Activated T-cell treated with anti-CD3 and anti-CD28 coated beads for 48 hours (primary cell): ENCODE data around the gene CNN2.
"Not testable (repeated sequence)": the region's sequence is repeated elsewhere in the genome, so short reads cannot be mapped to it uniquely, and the experiment has no call there.

Experiments used
- DNase-seq: peaks from one replicate; pipeline ENCODE4 v3.0.0-alpha.2; 2020; ENCODE audit warnings: low read depth

CNN2 gene

DNA sequence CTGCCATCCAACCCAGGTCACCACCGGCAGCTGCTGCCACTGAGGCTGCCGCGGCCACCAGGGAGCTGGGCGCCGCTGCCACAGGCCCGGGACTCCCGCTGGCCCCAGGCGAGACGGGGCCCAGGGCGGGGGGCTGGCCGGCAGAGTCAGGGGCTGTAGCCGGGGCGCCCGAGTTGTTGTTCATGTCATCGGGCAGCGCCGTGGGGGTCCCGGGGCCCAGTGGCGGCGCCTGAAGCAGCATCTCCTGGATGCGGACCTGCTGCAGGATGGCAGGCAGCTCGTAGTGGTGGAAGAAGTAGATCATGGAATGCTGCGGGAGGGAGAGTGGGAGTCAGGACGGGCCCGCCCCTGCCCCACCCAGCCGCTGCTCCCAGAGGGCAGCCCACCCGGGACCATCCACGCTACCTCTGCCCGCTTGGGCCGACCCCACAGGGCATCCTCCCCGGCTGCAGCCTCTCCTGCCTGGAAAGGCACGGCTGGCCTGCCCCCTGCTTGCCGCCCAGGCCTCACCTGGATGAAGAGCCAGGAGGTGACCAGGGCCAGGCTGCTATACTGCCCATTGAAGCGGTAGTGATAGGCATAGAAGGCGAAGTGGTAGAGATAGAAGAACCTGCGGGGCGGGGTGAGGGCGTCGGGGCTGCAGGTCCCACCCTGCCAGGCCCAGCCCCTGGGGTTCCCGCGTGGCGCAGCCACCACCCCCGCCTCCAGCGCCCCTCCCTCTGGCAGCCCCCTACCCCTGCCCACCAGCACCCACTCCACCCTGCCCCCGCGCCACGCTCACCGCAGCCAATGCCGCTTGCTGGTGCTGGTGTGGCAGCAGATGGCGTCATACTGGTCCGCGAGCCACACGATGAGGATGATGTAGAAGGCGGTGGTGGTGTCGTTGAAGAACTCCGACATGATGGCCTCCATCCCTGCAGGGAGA, 15.6 kb upstream of the CNN2 start:
- DNase-seq: no peak

DNA sequence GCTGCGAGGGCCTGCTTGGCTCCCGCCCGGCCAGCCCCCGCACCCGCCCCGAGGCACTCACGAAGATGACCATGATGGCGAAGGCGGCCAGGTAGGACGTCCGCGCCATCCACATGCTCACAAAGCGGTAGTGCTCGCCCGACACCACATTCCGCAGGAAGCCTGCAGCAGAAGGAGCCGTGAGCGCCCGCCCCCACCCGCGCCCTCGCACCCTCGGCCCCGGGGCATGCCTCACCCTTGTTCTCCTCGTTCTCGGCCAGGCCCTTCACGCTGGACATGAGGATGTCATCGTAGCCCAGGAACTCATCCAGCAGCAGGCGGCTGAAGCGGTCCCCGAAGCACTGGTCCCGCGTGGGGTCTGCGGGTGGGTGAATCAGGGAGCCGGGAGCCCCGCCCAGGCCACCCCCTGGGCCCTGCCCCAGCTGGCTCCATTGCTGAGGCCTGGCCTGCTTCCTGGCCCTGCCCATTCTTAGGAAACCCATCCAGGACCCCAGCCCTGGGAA, 14.5 kb upstream of the CNN2 start:
- no peak for DNase-seq

DNA sequence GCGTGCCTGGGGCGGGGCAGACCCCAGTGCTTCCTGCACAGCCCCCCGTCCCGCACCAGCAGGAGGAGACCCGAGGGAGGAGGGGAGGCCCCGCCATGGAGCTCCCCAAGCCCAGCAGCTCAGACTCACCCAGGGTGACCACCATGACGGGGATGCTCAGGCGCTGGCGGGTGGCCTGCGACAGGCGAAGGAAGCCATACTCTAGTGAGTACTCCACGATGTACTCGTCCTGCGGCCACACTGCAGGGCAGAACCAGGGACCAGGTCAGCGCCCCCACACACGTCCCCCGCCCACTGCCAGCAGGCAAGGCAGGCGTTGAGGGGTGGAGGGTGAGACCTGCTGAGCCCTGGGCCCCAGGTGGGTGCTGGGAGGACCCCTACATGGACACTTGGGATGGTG, 14.1 kb upstream of the CNN2 start:
- no peak for DNase-seq

DNA sequence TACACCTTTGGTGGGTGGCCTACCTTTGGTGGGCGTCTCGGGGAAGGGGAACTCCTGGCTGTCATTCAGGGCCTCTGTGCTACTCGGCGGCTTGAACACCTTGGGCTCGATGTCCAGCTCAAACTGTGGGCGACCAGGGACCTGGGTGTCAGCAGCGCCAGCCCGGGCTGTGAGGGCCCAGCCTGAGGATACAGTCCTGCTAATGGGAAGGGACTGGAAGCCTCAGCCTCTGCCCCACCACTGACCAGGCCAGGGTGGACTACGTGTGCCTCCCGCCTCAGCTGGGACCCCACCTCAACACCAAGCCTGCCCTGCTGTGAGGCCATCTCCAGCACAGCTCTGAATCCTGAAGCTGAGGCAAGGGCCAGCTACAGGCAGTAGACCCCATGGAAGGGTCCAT, 13.2 kb upstream of the CNN2 start:
- DNase-seq: no peak

DNA sequence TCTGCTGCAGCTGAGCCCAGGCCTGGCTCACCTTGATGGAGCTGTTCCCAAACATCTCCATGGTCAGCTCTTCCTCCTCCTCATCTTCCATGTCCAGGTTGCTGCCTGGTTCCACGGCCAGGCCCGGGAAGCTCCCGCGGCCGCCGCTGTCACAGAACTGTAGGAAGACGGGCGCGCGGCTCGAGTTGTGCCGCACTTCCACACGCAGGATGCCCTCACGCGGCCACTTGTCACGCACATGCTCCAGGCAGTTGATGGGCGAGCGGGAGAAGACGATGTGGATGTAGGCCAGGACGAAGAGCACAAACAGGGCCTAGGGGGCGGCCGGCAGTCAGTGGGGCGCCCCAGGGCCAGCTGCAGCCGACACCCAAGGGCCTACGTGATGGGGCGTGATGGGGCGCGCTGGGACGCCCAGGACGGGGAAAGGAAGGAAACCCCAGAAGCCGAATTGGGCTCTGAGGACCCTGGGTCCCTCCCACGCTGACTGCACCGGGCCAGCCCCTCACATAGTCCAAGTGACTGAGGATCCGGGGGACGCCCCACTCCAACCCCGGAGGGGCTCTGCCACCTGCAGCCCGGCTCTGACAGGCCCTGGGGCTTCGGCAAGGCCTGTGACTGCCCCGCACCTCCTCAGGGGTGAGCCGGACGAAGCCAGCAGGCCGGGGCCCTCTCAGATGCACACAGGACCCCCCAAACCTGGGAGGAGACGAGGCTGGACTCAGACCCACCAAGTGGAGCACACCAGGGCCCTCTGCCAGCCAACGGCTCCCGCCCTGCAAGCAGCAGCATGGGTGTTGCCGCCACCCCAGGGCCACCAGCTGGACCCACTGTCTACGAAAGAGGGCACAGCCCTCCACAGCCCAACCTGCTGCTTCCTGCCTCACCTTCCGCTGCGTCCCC, 12.0 kb upstream of the CNN2 start:
- DNase-seq: no peak

DNA sequence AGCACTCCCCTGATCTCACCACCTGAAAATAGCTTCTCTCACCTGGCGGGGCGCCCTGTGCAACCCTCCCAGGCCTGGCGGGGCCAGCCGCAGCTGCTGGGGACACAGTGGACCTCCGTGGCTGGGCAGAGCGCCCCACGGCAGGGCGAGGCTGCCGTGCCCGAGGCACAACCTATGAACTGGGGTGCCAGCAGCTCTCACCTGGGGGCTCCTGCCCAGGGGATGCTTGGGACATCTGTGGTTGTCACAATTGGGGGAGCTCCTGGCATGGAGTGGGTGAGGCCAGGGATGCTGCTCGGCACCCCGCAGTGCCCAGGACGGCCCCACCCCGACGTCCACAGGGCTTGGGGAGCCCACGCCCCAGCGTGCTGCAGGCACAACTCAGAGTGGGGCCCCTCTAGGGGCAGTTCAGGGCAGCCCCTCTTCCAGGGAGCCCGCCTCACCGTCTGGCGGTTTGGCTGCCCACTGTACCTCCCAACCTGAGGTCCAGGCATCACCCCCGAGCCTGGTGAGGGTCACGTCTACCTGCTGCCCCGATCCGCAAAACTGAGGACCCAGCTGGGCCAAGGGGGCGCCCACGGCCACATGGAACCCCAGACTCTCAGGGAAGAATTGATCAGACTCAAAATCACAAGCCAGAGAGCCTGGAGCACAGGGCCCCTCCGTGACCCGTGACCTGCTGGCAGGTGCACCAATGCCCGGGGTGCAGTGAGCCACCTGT, 11.2 kb upstream of the CNN2 start:
- DNase-seq: no peak

DNA sequence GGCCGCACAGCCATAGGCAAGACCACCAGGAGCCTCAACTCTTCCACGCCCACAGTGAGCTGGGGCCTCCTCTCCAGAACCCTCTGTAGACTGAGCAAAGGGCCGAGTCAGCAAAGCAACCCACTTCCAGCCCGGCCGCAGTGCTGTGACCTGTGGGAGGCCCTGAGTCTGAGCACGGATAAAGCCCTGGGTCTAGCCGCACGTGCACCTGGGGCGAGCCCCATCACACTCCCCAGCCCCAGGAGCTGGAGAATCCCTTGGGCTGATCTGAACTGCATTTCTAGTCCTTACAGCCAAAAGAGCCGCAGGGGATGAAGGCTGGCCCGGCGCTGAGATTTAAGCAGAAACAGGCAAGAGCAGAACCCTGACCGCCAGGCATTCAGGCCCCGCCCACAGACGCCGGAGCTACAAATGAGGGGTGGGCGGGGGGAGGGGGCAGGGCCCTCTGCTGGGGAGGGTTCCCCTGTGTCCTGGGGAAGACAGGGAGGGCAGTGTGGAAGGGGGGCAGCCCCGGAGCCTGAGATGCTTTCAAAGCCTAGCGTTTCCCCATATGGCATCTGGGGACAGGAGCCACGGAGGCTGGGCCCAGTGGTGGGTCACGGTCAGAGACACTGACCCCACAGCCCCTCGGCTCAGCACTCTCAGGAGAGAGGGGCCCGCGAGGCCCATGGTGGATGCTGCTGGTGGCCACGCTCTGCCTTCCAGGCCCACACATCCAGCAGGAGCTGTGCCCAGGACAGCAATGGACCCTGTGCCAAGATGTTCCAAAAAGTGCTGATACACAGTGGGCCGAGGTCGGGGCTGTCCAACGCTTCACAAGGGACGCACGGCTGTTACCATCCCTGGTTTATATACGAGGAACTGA, 10.4 kb upstream of the CNN2 start:
- no peak for DNase-seq

DNA sequence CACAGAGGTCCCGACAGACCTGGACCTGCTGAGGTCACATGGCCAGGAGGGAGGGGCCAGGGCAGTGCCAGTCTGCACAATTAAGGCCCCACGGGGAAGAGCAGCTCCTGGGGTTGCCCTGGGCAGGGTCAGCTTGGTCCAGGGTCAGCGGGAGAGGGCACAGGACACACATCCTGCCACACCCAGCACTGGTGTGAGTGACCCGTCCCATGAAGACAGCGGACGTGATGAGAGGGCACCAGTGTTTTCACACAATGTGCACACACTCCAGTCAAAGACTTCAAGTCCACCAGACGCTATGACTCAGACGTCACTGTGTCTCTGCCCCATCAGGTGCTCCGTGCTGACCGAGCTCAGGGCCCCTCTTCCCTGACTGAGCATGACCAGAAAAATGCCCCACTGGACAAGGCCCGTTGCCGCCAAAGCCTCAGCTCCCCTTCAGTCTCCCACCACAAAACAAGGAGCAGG, 9.7 kb upstream of the CNN2 start:
- DNase-seq: no peak

DNA sequence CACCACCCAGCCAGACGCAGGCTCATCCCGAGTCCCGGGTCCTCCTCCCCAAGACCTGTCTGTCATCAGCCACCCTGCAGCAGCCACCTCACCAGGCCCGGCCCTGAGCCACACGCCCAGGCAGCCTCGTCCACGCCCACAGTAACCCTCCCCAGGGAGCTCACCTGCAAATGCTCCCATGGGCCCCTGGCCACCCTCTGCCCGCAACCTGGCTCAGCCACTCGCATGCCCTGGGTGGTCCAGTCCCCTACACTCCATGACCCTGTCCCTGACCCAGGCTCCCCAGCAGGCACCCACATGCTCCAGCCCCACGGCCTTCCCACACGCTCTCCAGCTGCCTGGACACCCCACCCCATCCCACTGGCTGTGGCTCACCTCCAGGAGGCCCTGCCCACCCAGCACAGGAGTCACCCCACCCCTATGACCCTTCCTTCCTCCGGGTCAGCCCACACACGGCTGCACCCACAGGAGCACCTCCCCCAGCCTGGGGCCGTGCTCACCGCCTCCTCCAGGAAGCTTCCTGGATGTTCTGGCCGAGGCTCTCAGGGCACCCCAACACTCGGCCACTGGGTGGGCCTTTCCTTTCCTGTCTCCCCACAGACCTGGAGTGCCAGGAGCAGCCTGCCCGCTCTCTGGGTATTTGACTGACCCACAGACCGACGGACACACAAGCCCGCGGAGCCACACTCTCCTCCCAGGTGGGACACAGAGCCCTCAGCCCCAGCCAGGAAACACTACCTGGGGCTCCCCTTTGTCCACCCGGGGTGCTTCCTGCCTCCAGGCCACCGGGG, 9.1 kb upstream of the CNN2 start:
- DNase-seq: no peak

DNA sequence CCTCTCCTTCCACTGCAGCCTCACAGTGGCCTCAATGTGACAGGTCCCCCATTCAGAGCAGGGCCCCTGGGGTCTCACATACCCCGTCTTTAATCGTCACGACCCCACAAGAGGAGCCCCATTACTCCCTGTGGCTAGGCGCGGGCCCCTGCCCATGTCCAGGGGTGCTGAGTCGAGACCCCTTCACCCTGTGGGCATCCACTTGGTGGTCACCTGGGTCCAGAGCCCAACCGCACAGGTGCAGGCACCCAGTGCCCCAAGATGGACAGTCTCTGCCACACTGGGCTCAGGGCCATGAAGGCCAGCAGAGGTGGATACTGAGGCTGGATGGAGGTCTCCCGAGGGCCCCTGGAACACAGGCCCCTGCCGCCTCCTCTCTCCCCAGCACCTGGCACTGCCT, 8.5 kb upstream of the CNN2 start:
- no peak for DNase-seq

DNA sequence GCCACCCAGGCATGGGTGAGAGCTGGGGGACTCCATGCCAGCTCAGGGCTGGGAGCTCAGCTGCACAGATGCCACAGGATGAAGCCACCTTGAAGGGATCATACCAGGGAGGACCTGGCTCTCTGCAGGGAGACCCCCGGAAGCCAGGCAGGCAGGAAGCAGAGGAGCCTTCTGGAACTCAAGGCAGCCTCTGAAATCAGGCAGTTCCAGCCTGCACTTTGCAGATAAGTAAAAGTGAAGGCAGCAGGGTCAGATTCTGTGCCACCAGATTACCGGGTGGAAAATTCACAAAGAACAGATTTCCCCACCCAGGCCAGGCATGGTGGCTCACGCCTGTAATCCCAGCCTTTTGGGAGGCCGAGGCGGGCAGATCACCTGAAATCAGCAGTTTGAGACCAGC, 8.0 kb upstream of the CNN2 start:
- no peak for DNase-seq

DNA sequence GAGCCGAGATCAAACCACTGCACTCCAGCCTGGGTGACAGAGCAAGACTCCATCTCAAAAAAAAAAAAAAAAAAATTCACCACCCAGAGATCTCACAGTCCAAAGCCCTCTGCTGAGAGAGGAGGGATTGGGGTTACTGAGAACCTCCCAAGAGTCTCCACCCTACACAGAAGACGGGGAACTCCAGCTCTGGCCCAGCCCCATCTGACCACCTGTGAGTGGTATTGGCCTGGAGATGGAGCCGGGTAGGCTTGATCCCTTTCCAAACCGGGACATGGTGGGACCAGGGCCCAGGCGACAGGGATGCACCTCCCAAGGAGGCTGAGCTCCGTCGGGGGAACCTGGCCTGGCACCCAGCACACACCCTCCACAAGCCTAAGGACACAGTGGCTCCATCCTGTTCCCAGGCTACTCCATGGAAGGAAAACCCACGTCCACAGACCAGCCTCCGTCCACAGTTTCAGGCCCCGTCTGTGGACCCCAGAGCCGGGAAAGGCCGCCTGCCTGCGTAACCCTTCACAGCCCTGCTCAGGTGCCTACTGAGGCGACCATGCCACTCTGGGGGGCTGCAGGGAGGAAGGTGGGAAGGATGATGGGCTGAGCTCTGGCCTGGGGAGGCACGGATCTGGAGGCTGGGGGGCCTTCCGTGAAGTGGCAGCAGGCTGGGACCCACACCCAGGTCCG, 7.3 kb upstream of the CNN2 start:
- DNase-seq: no peak

DNA sequence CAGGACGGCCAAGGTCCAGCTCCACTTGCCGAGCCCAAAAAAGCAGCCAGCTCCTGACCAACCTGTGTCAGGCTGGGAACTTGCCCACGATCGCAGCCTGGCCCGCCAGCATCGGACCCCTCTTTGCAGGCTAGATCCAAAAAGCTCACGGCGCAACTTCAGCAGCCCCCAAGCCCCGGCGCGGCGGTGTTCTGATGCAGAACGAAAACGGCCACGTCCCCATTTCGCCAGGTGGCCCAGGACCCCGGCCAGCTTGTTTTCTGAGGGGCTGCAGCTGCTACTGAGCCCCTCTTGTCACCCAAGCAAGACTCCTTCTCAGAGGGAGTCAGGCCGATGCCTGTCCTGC, 6.8 kb upstream of the CNN2 start:
- DNase-seq: no peak

DNA sequence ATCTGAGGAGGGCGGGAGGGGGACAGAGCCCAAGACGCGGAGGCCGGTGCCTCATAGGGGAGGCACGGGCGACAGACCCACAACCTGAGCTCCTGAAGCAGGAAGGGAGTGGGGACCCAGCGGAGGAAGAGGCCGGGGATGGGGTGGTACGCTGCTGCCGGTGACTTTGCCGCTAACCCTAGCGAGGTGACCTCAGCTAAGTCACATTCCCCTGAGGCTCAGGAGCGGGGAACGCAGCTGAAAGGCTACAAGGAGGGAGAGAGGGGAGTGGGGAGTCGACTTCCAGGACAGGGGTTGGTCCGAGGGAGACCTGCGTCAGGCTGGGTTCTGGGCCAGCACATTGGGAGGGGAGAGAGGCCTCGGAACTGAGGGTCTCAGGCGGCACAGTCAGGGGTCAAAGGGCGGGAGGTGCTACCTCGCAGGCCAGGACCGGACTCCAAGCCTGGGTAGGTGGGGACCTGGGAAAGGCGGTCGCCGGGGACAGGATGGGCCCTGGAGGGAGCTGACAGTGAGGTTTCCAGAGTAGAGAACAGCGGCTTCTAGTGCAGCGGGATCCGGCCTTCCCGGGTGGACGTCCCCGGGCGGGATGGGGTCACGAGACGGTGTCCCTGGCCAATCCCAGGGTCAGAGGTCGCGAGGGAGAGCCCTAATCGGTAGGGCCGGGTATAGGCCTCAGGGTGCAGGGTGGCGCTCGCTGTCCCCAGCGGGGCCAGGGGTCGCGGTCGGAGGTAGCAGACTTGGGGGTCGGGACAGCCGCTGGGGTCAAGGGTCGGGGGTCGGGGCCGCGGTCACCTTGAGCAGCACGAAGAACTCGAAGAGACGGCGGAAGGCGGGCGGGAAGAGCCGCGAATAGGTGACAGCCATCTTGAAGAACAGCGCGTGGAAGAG, 6.2 kb upstream of the CNN2 start:
- DNase-seq: no peak

DNA sequence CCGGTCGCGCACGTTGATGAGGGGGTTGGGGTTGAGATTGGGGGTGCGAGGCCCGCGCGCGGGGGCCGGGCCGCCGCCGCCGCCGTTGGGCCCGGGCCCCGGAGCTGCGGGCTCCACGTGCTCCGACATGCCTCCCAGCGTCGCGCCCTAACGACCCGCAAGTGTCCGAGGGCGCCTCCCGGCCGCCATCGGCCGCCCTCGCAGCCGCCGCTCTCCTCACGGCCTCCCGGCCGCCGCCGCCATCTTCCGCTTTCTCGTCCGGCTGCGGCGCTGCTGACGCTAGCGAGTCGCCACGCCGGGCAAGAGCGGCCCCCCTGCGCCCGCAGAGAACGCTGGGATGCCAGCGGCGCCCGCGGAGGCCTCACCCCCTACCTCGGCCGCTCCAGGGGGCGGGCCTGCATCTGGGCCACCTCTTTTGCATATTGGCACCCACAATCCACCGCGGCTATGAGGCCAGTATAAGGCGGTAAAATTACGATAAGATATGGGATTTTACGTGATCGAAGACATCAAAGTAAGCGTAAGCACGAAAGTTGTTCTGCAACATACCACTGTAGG, 5.5 kb upstream of the CNN2 start, which contains the start of gene TMEM259:
Gene TMEM259 (minus strand): TSS at position 256 of the 558 bp plus-strand sequence. CDS start 127 bp downstream, at position 129.
- peak; percentile 97 for DNase-seq

DNA sequence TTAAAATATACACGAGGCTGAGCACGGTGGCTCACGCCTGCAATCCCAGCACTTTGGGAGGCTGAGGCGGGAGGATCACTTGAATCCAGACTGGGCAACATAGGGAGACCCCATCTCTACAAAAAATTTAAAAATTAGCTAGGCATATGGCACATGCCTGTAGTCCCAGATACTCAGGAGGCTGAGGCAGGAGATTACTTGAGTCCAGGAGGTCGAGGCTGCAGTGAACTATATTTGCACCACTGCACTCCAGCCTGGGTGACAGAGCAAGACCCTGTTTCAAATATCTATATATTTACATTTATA, 2.6 kb upstream of the CNN2 start:
- not testable (repeated sequence) for DNase-seq

DNA sequence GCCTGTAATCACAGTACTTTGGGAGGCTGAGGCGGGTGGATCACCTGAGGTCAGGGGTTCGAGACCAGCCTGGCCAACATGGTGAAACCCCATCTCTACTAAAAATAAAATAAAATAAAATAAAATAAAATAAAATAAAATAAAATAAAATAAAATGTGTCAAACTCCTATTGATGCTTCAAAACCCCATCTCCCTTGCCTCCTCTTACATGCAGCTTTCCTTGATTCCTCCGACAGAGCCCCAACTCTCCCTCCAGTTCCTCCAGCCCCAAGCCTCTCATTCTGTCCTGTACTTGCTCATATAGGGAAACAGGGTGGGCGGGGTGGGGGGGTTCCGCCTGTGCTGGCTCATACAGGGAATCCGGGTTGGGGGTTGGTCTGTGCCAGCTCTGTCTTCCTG, 1.3 kb upstream of the CNN2 start:
- not testable (repeated sequence) for DNase-seq
